HG02938 (cell line): ENCODE measurements around the gene MST1R.
"Not testable (repeated sequence)": the region's sequence is repeated elsewhere in the genome, so short reads cannot be mapped to it uniquely, and the experiment has no call there.

Source experiments
- ATAC-seq: cut with Tn5 transposase; IDR thresholded peaks from one replicate; pipeline ENCODE4 v1.9.1; 2021; ENCODE audit warnings: mild to moderate bottlenecking, moderate library complexity; ENCODE audit not compliant: unreplicated experiment

The MST1R gene

GRCh38 chr3:49903451-49904424 lies at the start of gene MST1R:
Gene MST1R (minus strand): TSS chr3:49903873. CDS start chr3:49903609, 264 bp downstream.
- ATAC-seq: no peak

DNA sequence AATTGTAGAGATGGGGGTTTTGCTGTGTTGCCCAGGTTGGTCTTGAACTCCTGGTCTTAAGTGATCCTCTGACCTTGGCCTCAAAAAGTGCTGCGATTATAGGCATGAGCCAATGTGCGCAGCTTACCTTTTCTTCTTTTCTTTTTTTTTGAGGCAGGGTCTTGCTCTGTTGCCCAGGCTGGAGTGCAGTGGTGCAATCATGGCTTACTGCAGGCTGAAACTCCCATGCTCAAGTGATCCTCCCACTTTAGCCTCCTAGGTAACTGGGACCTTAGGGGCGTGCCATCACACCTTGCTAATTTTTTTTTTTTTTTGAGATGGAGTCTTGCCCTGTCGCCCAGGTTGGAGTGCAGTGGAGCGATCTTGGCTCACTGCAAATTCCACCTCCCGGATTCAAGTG lies 49.3 kb upstream of the MST1R start:
- ATAC-seq: no peak

- no peak for ATAC-seq
Measured at GRCh38 chr3:49942651-49943050, 39.0 kb upstream of the MST1R start.

DNA sequence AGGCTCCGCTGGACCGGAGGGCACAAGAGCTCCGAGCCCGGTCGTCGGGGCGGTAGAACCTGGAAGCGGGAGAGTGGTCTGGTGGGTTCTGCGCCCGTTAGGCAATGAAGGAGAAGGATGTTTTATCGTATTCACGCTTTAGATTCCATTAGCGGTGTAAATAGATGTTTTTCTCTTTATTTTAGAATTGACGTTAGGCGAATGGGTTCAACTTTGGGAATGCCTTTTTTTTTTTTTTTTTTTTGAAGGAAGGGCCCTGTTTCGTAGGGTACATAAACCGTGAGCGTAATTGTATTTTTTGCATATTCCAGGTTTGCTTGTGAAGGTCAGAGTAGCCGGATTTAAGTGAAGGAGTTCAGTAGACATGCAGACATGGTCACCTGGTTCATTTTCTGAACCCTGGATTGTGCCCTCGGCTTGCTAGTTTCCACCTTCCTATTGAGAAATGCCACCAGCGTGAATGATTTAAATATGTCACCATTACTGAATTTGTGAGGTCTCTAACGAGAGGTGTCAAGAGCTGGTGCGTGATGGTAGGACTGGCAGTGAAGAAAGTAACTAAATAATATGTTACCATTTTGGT lies 37.1 kb upstream of the MST1R start:
- no peak for ATAC-seq

DNA sequence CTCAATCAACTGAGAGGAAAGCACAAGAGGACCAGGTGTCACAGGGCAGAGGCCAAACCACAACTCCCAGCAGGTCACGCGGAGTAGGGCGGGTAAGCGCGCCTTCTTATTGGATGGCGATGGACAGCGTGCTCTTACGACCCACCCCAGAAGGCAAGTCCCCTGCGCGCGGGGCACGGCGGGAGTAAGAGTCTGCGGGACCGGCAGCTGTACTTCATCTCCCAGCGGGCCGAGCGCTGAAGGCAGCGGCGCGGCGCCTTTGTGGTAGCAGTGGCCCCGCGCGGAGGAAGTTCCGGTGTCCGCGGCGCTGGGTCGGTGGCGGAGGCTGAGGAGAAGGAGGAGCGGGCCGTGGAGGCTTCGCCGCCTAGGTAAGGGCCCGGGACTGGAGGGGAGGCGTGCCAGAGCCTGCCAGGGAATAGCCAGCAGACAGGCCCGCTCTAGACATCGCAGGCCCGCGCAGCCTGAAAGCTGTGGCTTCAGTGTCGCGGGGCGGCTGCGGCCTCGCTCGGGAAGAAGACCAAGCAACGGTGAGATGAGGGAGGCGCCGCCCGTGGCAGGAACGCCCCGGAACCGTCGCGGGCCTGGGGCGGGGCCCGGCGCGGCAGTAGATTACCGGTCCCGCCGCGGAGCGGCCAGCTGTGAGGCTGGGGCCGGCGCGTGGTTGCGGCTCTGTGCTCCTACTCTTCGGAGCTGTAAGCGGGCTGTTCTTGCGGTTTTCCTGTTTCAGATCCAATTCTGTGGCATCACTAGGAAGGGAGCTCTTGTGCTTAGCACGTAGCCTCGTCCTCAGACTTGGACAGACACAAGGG lies 36.4 kb upstream of the MST1R start, which contains the start of gene RBM6:
RBM6 (plus strand) TSS at position 293 of the 809 bp plus-strand sequence. CDS start 22,492 bp downstream, outside the sequence.
- peak; percentile 88 for ATAC-seq

DNA sequence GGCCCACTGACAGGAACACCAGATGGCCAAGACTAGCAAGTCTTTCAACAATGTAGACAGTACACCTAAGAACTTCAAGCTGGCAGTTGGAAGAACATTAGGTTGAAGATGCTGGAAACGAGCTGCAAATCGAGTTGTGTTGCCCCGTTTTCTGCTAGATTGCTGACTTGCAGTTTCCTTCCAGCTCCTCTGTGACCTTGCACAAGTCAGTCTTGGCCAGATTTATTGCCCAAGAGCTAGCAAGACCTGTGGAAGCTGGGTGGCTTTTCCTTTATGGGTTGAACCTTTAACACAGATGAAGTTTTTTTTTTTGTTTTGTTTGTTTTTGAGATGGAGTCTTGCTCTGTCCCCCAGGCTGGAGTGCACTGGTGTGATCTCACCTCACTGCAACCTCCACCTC lies 33.4 kb upstream of the MST1R start:
- ATAC-seq: no peak

GRCh38 chr3:49932281-49932680 lies 28.6 kb upstream of the MST1R start:
- not testable (repeated sequence) for ATAC-seq

- no peak for ATAC-seq
Measured at GRCh38 chr3:49930922-49931321, 27.2 kb upstream of the MST1R start.

DNA sequence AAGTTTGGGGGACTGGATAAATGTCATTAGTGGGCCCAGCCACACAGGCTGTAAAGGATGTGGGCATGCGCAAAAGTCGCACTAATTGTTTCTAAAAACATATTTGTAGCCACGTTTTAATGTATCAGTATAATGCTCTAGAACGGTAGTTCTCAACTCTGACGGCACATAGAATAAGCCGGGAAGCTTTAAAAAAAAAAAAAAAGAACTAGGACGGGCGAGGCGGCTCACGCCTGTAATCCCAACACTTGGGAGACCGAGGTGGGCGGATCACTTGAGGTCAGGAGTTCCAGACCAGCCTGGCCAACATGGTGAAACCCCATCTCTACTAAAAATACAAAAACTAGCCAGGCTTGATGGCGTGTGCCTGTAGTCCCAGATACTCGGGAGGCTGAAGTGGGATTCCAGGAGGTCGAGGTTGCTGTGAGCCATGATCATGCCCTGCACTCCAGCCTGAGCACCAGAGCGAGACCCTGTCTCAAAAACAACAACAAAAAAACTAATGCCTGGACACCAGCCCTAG lies 26.6 kb upstream of the MST1R start:
- ATAC-seq: no peak

- ATAC-seq: peak; percentile 89
Measured at GRCh38 chr3:49929291-49930167, 25.9 kb upstream of the MST1R start, which contains the start of gene MON1A. Gene MON1A (minus strand): TSS chr3:49929811. CDS start chr3:49913346, 16,465 bp downstream.

DNA sequence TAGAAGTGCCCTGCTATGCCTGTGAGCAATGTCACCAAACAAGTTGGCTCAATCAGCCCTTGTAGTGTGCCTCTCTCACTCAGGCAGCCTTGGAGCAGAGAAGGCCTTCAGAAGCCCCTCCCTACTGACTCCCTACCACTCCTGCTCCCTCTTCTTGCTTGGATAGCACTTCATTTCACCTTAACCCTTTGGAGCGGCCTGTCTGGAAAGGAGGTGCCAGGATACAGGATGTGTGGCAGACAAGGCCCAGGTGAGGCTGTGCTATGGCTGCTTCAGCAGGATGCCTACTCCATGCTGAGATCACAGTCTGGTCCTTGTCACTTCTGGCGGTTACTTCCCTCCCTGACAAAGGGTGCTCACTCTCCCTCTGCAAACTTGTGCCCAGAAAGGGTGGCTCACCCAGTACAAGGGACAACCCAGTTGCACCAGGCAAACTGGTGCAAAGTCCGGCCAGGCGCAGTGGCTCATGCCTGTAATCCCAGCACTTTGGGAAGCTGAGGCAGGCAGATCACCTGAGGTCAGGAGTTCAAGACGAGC lies 24.9 kb upstream of the MST1R start:
- no peak for ATAC-seq

- ATAC-seq: no peak
Measured at GRCh38 chr3:49927798-49928197, 24.1 kb upstream of the MST1R start.

GRCh38 chr3:49926117-49926728 lies 22.6 kb upstream of the MST1R start:
- ATAC-seq: no peak

GRCh38 chr3:49925485-49925884 lies 21.8 kb upstream of the MST1R start:
- ATAC-seq: no peak

GRCh38 chr3:49924683-49925082 lies 21.0 kb upstream of the MST1R start:
- no peak for ATAC-seq

GRCh38 chr3:49917806-49918590 lies 14.3 kb upstream of the MST1R start:
- ATAC-seq: not testable (repeated sequence)

DNA sequence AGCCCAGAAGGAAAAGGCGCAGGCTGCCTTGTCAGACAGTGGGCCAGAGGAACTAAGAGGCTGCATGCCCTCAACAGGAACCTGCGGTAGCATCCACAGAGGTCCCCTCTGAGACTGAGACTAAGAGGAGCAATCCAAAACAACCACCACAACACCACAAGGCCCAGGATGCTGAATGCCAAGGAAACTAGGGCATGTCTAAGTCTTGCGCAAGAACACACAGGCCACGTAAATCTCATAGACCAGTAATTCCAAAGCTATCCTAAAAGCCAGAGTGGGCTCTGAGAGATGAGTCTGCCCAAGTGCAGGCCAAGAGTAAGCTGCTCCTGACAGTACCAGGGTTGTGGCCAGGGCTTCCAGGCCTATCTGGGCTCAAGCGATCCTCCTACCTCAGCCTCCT lies 13.0 kb upstream of the MST1R start:
- no peak for ATAC-seq

GRCh38 chr3:49914906-49915305 lies 11.2 kb upstream of the MST1R start:
- no peak for ATAC-seq
